H4 (cell line): ENCODE measurements around the gene C6orf15. TPM values are rescaled to one million over a fixed set of nuclear protein-coding genes. Genes with fewer than 3 reads are reported as not detected.

Experiments used
- DNase-seq: peaks from one replicate; pipeline ENCODE4 v3.0.0-alpha.2; 2015; ENCODE audit warnings: low spot score
- total RNA-seq: library from RNA; depleted of rRNA; stranded (reverse); fragments of >200 nt; shearing (Covaris generic); gene quantifications from 2 replicates; pipeline ENCODE4 v1.2.3, GENCODE V29; 2014

Gene C6orf15
- total RNA-seq, 1 experiment from 2014 or later, result not detected

GRCh38 chr6:31107052-31107451, 5.3 kb downstream of the C6orf15 start:
- DNase-seq, result no peak

GRCh38 chr6:31103136-31103535, 9.2 kb downstream of the C6orf15 start:
- DNase-seq, result no peak

GRCh38 chr6:31098449-31098938, 13.9 kb downstream of the C6orf15 start:
- no peak for DNase-seq

GRCh38 chr6:31096656-31097055, 15.7 kb downstream of the C6orf15 start:
- no peak for DNase-seq

- no peak for DNase-seq
These were observed 16.2 kb downstream of the C6orf15 start for GRCh38 chr6:31096215-31096614.

- peak; percentile 56 for DNase-seq
These were observed 17.9 kb downstream of the C6orf15 start for GRCh38 chr6:31094389-31094881.

GRCh38 chr6:31092769-31093505, 19.4 kb downstream of the C6orf15 start:
- DNase-seq, result no peak

- DNase-seq, result no peak
These were observed 20.1 kb downstream of the C6orf15 start for GRCh38 chr6:31092238-31092637.

GRCh38 chr6:31091680-31092079, 20.7 kb downstream of the C6orf15 start:
- DNase-seq, result no peak

GRCh38 chr6:31090973-31091364, 21.4 kb downstream of the C6orf15 start:
- no peak for DNase-seq

- DNase-seq, result no peak
These were observed 22.0 kb downstream of the C6orf15 start for GRCh38 chr6:31090275-31090972.

GRCh38 chr6:31087494-31088089, 24.8 kb downstream of the C6orf15 start:
- peak; percentile 69 for DNase-seq

GRCh38 chr6:31086788-31087440, 25.5 kb downstream of the C6orf15 start:
- no peak for DNase-seq

- peak; percentile 79 for DNase-seq
These were observed 28.5 kb downstream of the C6orf15 start for GRCh38 chr6:31083742-31084354.

- no peak for DNase-seq
These were observed 30.5 kb downstream of the C6orf15 start for GRCh38 chr6:31081872-31082271.

GRCh38 chr6:31079656-31080261, 32.6 kb downstream of the C6orf15 start:
- peak; percentile 58 for DNase-seq

GRCh38 chr6:31076611-31077010, 35.8 kb downstream of the C6orf15 start:
- DNase-seq, result no peak

GRCh38 chr6:31075528-31075927, 36.8 kb downstream of the C6orf15 start:
- DNase-seq, result no peak

GRCh38 chr6:31074401-31074800, 38.0 kb downstream of the C6orf15 start:
- DNase-seq, result no peak

- DNase-seq, result peak; percentile 82
These were observed 41.6 kb downstream of the C6orf15 start for GRCh38 chr6:31070711-31071197.
